NCI-H526 treated with DMSO at 0.1 percent for 48 hours (cell line): ENCODE results near the gene CLIC1.

Experiments
- DNase-seq: peaks from one replicate; lab custom pipeline; 2025; lab: John Stamatoyannopoulos, UW

The CLIC1 gene

DNA sequence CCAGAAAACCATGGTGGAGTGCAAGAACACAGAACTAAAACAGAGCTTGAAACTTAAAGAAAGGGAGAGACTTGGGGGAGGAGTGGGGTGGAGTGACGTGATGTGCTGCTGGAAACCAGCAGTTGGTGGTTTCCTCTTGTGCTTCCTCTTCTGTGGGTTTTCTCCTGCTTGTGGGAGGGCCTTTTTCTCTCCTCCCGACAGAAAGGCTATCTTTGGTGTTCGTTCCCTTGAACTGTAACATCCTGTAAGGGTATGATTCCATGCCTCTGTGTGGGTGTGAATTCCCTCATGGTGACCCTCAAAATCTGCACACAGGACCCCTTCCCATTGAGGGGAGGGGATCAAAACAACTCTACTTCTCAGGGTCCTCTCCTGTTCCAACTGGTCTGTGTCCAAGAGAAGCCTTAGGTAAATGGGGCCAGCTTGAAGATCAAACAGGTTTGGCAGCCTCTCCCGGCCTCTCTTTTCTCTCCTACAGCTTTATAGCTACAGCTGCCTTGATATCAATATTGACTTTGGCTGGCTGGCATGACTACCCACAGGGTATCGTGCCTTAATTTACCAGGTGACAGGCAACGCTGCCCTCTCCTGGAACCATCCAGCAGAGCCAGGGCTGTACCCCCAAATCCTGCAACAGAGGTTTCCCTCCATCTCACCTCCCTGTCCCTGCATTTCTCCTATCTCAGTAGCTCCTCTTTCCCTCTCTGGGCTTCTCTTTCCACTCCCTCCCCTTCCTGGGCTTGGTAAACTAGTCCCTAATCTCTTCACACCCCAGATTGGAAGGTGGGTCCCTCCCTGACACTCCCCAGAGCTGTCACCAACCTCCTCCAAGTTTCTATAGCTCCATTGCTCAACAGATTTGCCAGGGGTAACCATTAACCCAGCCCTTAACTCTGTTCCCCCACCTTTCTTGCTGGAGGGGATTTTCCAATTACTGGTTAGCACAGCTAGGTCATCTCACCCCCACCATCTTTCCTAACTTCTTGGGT is 2.0 kb upstream of the CLIC1 start:
- DNase-seq: peak; percentile 48

GRCh38 chr6:31737315-31737990 is 1.1 kb upstream of the CLIC1 start:
- DNase-seq: no peak

- no peak for DNase-seq
These were observed 511 bp upstream of the CLIC1 start for GRCh38 chr6:31736768-31737314.

DNA sequence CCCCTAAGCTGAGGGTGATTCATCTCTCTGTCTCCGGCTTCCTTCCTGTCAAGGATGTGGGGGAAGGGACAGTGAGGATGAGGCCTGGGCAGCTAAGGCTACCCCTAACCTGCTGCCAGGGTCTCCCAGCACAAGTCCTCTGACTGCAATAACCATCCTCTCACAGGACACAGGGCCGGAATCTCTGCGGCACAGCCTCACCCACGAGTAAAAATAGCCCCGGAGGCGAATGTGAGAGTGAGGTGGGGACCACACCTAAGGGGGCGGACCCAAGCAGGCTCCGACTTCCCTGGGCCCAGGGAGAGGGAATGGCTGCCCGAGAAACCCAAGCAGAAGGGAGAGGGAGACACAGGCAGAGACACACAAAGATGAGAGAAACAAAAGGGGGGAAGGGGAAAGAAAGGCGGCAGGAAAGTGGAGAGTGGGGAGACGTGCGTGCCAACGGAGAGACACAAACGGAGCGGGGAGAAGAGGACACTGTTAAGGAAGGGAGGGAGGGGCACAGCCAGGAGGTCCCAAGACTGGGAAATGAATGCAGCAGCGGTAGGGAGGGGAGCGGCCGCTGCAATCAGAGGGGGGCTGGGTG is 1.4 kb downstream of the CLIC1 start:
- DNase-seq: no peak

DNA sequence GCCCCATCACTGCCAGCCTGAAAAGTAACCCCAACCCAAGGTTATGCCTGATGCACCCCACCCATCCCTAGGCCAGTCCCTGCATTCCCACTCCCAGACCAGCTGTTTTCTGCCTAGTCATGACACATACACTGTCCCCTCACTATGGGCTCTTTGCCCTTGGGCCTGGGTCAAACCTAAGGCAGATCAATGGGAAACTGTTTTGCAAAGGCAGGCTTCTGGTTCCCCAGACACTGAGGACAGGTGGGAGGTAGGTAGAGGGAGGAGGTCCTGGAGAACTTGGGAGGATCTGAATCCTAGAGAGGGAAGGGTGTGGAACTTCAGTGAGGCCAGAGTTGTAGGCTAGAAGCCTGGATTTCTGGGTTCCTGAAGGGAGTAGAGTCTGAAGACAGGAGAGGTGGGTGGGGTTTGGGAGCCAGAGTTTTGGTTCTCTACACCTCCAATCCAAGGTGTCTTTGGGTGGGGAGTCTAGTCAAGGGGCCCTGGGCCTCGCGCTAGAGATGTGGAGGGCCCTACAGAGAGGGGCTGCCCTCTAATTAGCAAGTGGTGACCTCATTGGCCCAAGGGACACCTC is 2.0 kb downstream of the CLIC1 start:
- no peak for DNase-seq

- DNase-seq: no peak
These were observed 2.6 kb downstream of the CLIC1 start for GRCh38 chr6:31733734-31734133.

- no peak for DNase-seq
These were observed 4.3 kb downstream of the CLIC1 start for GRCh38 chr6:31732029-31732428.

- no peak for DNase-seq
These were observed 5.7 kb downstream of the CLIC1 start for GRCh38 chr6:31730631-31731086.

- DNase-seq: peak; percentile 66
These were observed 6.2 kb downstream of the CLIC1 start for GRCh38 chr6:31729979-31730630.

- peak; percentile 69 for DNase-seq
These were observed 6.8 kb downstream of the CLIC1 start for GRCh38 chr6:31729515-31729978.

- DNase-seq: no peak
These were observed 7.4 kb downstream of the CLIC1 start, which contains the start of gene DDAH2 for GRCh38 chr6:31728767-31729514. Gene DDAH2 (minus strand): TSS chr6:31729299. CDS start chr6:31729161, 138 bp downstream.

- DNase-seq: no peak
These were observed 8.3 kb downstream of the CLIC1 start for GRCh38 chr6:31727717-31728671.

- DNase-seq: no peak
These were observed 9.2 kb downstream of the CLIC1 start for GRCh38 chr6:31727034-31727716.

DNA sequence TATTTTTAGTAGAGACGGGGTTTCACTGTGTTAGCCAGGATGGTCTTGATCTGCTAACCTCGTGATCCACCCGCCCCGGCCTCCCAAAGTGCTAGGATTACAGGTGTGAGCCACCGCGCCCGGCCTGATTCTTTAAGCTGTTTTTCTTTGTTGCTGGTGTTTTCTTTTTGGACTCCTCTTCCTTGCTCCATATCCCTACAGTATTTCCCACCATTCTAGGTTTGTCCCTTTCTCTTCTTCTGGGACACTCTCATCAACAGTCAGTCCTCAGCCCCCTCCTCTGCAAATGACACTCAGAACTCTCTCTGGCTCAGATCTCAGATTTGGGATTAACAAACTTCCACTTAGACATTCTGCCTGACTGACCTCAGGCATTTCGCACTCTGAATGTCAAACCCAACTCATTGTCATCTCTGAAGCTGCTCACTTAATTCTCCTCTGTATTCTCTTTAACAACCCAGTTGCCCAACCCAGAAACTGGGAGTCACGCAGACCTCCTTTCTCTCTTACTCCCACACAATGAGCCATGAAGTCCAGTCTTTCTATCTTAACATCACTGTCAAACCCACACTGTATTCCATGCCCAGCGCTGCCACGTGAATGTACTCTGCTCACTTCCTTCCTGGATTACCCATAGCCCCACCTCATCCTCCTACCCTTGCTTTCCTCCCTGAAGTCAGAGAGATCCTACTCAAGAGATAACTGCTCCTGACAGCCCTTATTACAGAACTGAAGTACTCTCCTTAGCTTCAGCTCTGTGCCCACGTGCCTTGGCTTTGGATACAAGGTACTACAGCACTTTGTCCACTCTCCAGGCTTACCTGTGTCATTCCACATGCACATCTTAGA is 10.6 kb downstream of the CLIC1 start:
- DNase-seq: no peak

DNA sequence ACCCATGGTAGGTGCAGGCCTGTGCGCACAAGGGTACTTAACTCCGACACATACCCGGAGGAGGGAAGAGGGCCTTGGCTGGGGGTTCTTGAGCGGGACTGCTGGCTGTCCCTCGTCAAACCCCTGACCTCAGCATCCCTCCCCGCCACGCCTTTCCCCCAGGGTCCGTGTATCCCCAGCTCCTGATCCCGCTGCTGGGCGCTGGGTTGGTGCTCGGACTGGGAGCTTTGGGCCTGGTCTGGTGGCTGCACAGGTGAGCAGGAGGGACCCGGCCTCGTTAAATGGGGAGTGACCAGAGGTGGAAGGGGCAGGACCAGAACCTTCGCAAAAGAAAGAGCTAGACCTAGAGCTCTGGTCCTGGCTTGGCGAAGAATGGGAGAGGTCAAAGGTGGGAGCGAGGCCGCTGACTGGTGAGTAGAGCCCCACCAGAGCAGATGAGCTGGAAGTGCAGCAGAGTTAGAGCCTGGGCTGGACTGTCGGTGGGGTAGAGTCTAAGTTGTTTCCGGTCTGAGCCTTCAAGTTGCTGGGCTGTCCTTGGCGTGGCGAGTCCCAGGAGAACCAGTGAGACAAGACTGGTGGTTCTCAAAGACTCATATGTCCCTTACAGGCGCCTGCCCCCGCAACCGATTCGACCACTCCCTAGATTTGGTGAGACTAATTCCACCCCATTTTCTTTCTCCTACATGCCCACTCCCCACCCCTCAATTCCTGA is 12.2 kb downstream of the CLIC1 start:
- no peak for DNase-seq

GRCh38 chr6:31723245-31723979 is 12.9 kb downstream of the CLIC1 start, which contains the start of gene MPIG6B:
Gene MPIG6B (plus strand): TSS chr6:31723373. CDS start chr6:31723384, 11 bp downstream.
- DNase-seq: no peak
